Keratinocyte (primary cell): ENCODE measurements around the gene PRR33.

Experiments
- CTCF ChIP-seq, 3 experiments: IDR thresholded peaks in 1 of 3; conservative IDR thresholded peaks in 1 of 3; optimal IDR thresholded peaks in 1 of 3; 2 replicates in 2 of 3; 3 replicates in 1 of 3; pipeline versions ENCODE3 to v1.5.1; 2011; ENCODE audit warnings: low read length in 3 of 3, mild to moderate bottlenecking in 3 of 3, moderate library complexity in 2 of 3, control low read depth in 1 of 3, inconsistent platforms in 1 of 3; ENCODE audit not compliant: insufficient read depth in 2 of 3; ENCODE audit errors: extremely low read depth in 1 of 3
- EZH2 ChIP-seq: IDR thresholded peaks from one replicate; pipeline ENCODE4 v1.6.1; 2012; ENCODE audit warnings: inconsistent platforms, mild to moderate bottlenecking, low read length, moderate library complexity

- TF ChIP-seq EZH2 (no peak), CTCF (optimal IDR thresholded peaks at IDR 0.05 in 1 of 3, IDR thresholded peaks at IDR 0.05 in 1 of 3, conservative IDR thresholded peaks at IDR 0.05 in 1 of 3; ENCODE audit: extremely low read depth in 1 of 3, insufficient read depth in 2 of 3, low read length in 3 of 3) (no peak)
Observed at GRCh38 chr11:1888811-1889210, 2.9 kb downstream of the PRR33 start.
